SK-N-SH (cell line): ENCODE results near the gene FBH1.

Source experiments
- FOXM1 ChIP-seq: IDR thresholded peaks from 2 replicates; pipeline ENCODE4 v1.4.0; 2012; ENCODE audit warnings: low read depth, mild to moderate bottlenecking
- POLR2AphosphoS5 ChIP-seq: IDR thresholded peaks from 2 replicates; pipeline ENCODE4 v1.6.1; 2012; ENCODE audit warnings: low read depth, low read length
- RFX5 ChIP-seq: IDR thresholded peaks from 2 replicates; pipeline ENCODE4 v1.6.1; 2012; ENCODE audit warnings: mild to moderate bottlenecking, improper control_type of control experiment, low read length
- SMC3 ChIP-seq: IDR thresholded peaks from 2 replicates; pipeline ENCODE4 v1.6.1; 2012; ENCODE audit warnings: low read depth, low read length, improper control_type of control experiment
- USF1 ChIP-seq: IDR thresholded peaks from 2 replicates; pipeline ENCODE4 v1.4.0; 2012; ENCODE audit warnings: low read depth, borderline replicate concordance
- YY1 ChIP-seq: IDR thresholded peaks from 2 replicates; pipeline ENCODE4 v1.4.0; 2012; ENCODE audit warnings: low read depth, mild to moderate bottlenecking
- TF ChIP-seq, protein P1 (sequence below): fragments of 200-600 bp; sonication (generic); IDR thresholded peaks from 2 replicates; pipeline ENCODE4 v1.6.1; 2017; ENCODE audit warnings: antibody characterized with exemption, mild to moderate bottlenecking, moderate library complexity

- TF ChIP-seq, protein P1, sequence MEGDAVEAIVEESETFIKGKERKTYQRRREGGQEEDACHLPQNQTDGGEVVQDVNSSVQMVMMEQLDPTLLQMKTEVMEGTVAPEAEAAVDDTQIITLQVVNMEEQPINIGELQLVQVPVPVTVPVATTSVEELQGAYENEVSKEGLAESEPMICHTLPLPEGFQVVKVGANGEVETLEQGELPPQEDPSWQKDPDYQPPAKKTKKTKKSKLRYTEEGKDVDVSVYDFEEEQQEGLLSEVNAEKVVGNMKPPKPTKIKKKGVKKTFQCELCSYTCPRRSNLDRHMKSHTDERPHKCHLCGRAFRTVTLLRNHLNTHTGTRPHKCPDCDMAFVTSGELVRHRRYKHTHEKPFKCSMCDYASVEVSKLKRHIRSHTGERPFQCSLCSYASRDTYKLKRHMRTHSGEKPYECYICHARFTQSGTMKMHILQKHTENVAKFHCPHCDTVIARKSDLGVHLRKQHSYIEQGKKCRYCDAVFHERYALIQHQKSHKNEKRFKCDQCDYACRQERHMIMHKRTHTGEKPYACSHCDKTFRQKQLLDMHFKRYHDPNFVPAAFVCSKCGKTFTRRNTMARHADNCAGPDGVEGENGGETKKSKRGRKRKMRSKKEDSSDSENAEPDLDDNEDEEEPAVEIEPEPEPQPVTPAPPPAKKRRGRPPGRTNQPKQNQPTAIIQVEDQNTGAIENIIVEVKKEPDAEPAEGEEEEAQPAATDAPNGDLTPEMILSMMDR: no peak
- TF ChIP-seq POLR2AphosphoS5 (no peak), YY1 (no peak), FOXM1 (no peak), SMC3 (no peak), RFX5 (no peak), USF1 (no peak)
Observed at GRCh38 chr10:5971315-5971832, 81.3 kb downstream of the FBH1 start.
